ENCODE measurements around the gene ZGPAT. TPM values are rescaled to one million over a fixed set of nuclear protein-coding genes. Genes with fewer than 3 reads are reported as not detected.
A peak's percentile ranks its signal among the peaks of the same experiment; 100 is the strongest.

The ZGPAT gene
- total and polyA plus RNA-seq, 2 of the 13 experiments (the other 11 are each of a cell fraction or from before 2014, with no cell fraction given), result 23.0 to 41.9 TPM

GRCh38 chr20:63765082-63765873 lies 57.4 kb downstream of the ZGPAT start (continued):
- no peak for TF ChIP-seq SOX13 (IDR thresholded peaks at IDR 0.05)
- peak in 1 of 2 experiments; percentile 27; a peak in 1 of 4 replicates for TF ChIP-seq SOX13 (CRISPR knock-in tag; conservative IDR thresholded peaks at IDR 0.05 in 1 of 2, IDR thresholded peaks at IDR 0.05 in 1 of 2)
- no peak for TF ChIP-seq BHLHE40 (IDR thresholded peaks at IDR 0.05; ENCODE audit: low read length)
- peak; percentile 90; the same call in 1 of the 2 replicates for TF ChIP-seq THAP7 (CRISPR knock-in tag; IDR thresholded peaks at IDR 0.05)
- TF ChIP-seq ZFP36 (IDR thresholded peaks at IDR 0.05; ENCODE audit: borderline replicate concordance, low read depth, low read length, partially characterized antibody), result no peak
- TF ChIP-seq GATAD2A (CRISPR knock-in tag; IDR thresholded peaks at IDR 0.05), result peak; percentile 50; the same call in 1 of the 2 replicates
- peak; percentile 52 for TF ChIP-seq ZNF407 (CRISPR knock-in tag; IDR thresholded peaks at IDR 0.05; ENCODE audit: not compliant biosample characterization)
- peak; percentile 50 for TF ChIP-seq XRCC5 (optimal IDR thresholded peaks at IDR 0.05; ENCODE audit: low read length)
- 0 out of 2 replicates have a peak, but pooled peaks have one; percentile 43 for TF ChIP-seq TFDP2 (CRISPR knock-in tag; IDR thresholded peaks at IDR 0.05)
- TF ChIP-seq HNRNPLL (IDR thresholded peaks at IDR 0.05; ENCODE audit: low read depth, low read length, poor library complexity, severe bottlenecking), result no peak
- peak; percentile 48; the same call in 1 of the 2 replicates for TF ChIP-seq ZNF614 (CRISPR knock-in tag; IDR thresholded peaks at IDR 0.05; ENCODE audit: borderline replicate concordance)
- TF ChIP-seq KLF11 (CRISPR knock-in tag; IDR thresholded peaks at IDR 0.05), result 0 out of 2 replicates have a peak, but pooled peaks have one; percentile 49
- TF ChIP-seq MXI1 (IDR thresholded peaks at IDR 0.05; ENCODE audit: borderline replicate concordance, low read depth, low read length), result 0 out of 3 replicates have a peak, but pooled peaks have one; percentile 34
- no peak for TF ChIP-seq ZNF570 (CRISPR knock-in tag; IDR thresholded peaks at IDR 0.05; ENCODE audit: borderline replicate concordance)
- peak; percentile 36; the same call in 1 of the 2 replicates for TF ChIP-seq GABPB1 (CRISPR knock-in tag; IDR thresholded peaks at IDR 0.05)
- TF ChIP-seq FOXA3 (CRISPR knock-in tag; IDR thresholded peaks at IDR 0.05), result peak; percentile 15; the same call in 1 of the 2 replicates
